Stimulated activated CD8-positive, alpha-beta memory T cell treated with anti-CD3 and anti-CD28 coated beads, Interleukin-4, amount 100 ng/mL, for 24 hours (primary cell): ENCODE measurements around the gene RETREG1.
A peak's percentile ranks its signal among the peaks of the same experiment; 100 is the strongest.
"Not testable (repeated sequence)": the region's sequence is repeated elsewhere in the genome, so short reads cannot be mapped to it uniquely, and the experiment has no call there.

Experiments used
- DNase-seq: peaks from one replicate; pipeline ENCODE4 v3.0.0-alpha.2; 2020; ENCODE audit warnings: low read depth

Gene RETREG1

DNA sequence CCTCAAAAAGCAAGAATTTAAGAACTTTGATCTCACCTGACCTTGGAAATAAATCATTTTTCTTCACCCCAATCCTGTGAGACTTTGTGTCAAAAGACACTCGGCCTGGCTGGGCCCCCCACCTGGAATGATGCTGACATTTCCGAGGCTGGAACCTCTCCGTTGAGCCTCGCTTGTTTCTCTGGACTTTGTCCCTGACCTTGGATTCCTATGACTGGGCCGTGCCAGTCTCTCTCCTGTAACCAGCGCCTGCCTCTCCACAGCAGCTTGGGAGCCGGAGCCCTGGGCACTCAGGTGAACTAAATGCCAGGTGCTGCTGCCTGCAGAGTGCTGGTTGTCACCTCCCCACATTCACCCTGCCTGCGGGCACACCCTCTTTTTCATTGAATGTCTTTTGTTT lies 62.7 kb downstream of the RETREG1 start:
- no peak for DNase-seq

GRCh38 chr5:16552666-16553343 lies 64.0 kb downstream of the RETREG1 start:
- peak; percentile 42 for DNase-seq

DNA sequence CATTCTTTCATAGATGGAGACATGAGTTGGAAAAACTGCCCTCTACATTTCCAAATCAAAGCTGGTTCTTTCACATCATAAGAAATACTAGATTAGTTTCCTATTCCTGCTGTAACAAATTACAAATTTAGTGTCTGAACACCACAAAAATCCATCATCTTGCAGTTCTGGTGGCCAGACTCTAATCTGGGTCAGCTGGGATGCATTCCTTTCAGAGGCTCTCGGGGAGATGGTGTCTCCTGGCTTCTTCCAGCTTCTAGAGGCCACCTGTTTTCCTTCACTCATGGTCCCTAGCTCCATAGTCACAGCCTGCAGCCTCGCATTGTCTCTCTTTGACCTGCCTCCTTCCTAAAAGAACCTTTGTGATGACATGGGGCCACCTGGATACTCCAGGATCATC lies 65.2 kb downstream of the RETREG1 start:
- DNase-seq: no peak

- no peak for DNase-seq
Observed at GRCh38 chr5:16550316-16550952, 66.4 kb downstream of the RETREG1 start.

GRCh38 chr5:16549491-16550206 lies 67.1 kb downstream of the RETREG1 start:
- DNase-seq: no peak

- no peak for DNase-seq
Observed at GRCh38 chr5:16548812-16549211, 68.0 kb downstream of the RETREG1 start.

- DNase-seq: no peak
Observed at GRCh38 chr5:16548115-16548514, 68.7 kb downstream of the RETREG1 start.

- DNase-seq: no peak
Observed at GRCh38 chr5:16547200-16547842, 69.5 kb downstream of the RETREG1 start.

DNA sequence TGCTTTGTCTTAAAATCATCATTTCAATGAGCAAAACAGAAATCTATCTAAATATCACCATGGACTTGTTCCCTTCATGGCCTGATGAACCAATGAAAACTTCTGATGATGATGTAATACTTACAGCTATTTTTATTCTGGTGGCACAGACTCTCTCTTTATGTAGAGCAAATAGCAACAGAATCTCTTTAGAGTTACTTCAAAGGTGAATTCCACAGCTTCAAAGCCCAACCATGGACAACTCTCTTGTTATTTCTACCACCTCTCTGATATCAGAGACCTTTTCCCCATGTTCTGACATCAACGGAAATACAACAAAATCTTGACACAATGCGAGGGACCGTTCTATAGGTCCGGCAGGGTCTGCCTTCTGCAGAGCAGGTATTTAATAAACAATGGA lies 70.1 kb downstream of the RETREG1 start:
- no peak for DNase-seq

DNA sequence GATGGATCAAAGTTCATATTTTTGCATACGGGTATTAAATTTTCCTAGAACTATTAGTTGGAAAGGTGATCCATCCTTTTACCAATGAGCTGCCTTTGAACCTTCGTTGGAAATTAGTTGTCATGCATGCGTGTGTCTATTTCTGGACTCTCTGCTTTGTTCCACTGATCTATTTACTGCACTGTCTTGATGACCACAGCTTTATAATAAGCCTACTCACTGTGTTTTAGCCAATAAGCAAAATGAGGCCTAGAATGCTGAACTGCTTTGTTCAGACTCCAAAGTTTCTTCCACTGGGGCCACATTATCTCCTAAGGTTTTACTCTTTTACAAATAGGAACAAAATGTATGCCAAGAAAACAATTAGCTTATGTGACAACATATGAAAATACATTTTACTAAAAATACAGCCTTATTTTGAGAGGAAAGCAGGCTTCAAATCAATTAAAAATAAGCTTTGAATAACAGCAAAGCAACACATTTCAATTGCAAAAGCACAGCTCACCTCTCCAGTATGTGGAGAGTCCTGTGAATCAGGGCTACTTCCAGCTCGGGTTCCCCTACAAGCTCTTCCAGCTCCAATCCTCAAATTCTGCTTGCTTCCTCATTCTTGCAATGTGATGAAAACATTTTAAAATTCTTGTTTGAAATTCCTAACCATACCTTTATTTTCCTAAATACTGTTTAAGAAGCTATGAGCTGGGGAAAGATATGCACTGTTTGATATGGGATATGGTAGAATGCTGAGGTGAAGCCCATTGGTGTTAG lies 72.0 kb downstream of the RETREG1 start:
- DNase-seq: no peak

DNA sequence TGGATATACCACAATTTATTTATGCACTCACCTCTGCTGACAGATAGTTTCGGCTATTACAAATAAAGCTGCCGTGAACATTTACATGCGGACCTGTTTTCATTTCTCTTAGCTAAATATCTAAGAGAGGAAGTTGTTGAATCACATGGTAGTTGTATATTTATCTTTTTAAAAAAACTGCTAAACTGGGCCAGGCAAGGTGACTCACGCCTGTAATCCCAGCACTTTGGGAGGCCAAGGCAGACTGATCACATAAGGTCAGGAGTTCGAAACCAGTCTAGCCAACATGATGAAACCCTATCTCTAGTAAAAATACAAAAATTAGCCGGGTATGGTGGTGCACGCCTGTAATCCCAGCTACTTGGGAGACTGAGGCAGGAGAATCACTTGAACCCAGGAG lies 73.6 kb downstream of the RETREG1 start:
- DNase-seq: not testable (repeated sequence)

DNA sequence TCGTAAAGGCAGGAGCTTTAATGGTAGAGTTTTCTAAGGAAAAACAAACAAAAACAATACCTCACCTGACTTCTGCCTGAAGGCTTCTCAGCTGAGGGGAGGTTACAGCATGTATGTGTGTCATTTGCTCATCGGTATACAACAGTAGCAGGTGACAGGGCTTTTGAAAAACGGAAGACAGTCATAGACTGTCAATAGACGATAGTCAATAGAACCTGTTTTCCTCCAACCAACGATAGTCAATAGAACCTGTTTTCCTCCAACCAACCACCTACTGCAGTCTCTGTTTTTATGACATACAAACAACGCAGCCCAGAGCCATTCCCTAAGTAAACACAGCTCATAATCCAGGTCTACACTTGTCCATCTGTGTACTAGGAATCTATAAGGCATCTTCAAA lies 74.6 kb downstream of the RETREG1 start:
- DNase-seq: no peak

DNA sequence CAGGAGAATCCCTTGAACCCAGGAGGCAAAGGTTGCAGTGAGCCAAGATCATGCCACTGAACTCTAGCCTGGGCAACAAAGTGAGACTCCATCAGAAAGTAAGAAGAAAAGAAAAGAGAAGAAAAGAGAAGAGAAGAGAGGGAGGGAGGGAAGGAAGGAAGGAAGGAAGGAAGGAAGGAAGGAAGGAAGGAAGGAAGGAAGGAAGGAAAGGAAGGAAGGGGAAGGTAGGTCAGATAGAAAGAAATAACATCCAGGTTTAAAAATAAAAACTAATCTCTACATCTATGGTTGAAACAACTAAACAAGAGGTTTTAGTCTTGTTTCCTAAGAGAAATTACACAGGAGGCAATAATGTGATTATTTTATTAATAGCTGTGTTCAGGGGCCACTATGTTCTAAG lies 75.2 kb downstream of the RETREG1 start:
- not testable (repeated sequence) for DNase-seq

GRCh38 chr5:16540421-16540820 lies 76.4 kb downstream of the RETREG1 start:
- no peak for DNase-seq

GRCh38 chr5:16539169-16539666 lies 77.6 kb downstream of the RETREG1 start:
- no peak for DNase-seq

DNA sequence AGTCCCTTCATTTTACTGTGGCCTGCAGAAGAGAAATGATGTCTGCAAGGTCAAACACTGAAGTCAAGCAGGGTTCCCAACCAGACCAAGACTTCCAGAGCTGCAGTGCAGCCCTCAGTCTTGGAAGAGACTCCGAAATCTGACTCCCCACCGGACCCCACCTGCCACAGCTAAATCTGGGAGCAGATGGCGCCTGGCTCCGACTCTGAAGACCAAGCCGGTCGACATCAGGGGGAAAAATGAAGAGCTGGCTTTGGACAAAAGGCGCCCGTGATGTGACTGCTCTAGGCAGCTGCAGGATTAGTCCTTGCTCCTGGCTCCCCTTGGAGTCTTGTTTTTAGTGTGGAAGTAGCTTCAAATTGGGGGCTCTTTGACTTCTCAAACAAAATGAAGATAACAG lies 78.8 kb downstream of the RETREG1 start:
- DNase-seq: no peak

GRCh38 chr5:16536818-16537217 lies 80.0 kb downstream of the RETREG1 start:
- DNase-seq: no peak

GRCh38 chr5:16536246-16536645 lies 80.6 kb downstream of the RETREG1 start:
- DNase-seq: no peak

GRCh38 chr5:16534280-16534679 lies 82.5 kb downstream of the RETREG1 start:
- DNase-seq: no peak

GRCh38 chr5:16531063-16531648 lies 85.6 kb downstream of the RETREG1 start:
- DNase-seq: no peak

DNA sequence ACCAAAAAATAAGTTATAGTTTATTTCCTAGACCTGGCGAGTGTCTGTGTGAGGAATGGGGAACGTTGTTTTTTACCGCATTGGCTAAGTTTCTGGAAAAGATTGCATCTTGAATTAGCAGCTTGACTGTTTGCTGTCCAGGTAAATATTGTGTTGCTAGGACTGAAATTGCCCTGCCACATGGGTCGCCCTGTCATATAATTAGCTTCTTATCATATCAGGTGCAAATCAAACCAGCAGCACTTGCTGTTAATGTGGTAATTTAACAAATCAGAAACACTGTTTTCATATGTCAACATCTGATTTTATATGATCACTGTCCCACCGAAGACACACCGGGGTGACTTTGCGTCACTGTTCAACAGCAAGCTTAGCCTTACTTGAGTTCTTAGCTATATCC lies 87.5 kb downstream of the RETREG1 start:
- DNase-seq: no peak
